ENCODE data around the gene ATXN8OS.

DNA sequence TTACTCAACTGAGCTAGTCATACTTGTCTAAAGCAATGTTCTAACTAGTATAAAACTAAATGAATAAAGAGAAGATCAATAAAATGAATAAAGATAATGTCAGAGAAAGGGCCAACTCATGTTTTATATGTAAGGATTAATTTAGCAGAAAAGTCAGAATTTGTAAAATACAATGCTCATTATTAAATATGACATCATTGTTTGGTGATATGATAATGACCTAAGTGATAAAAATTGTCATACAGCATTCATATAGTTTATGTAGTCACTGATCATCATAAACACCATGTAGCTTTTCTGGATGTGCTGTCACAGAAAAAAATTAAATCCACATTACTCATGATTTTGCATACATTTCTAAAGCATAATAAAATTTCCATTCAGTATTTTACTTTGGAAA lies 3.1 kb upstream of the ATXN8OS start:
- TF ChIP-seq, protein P1, sequence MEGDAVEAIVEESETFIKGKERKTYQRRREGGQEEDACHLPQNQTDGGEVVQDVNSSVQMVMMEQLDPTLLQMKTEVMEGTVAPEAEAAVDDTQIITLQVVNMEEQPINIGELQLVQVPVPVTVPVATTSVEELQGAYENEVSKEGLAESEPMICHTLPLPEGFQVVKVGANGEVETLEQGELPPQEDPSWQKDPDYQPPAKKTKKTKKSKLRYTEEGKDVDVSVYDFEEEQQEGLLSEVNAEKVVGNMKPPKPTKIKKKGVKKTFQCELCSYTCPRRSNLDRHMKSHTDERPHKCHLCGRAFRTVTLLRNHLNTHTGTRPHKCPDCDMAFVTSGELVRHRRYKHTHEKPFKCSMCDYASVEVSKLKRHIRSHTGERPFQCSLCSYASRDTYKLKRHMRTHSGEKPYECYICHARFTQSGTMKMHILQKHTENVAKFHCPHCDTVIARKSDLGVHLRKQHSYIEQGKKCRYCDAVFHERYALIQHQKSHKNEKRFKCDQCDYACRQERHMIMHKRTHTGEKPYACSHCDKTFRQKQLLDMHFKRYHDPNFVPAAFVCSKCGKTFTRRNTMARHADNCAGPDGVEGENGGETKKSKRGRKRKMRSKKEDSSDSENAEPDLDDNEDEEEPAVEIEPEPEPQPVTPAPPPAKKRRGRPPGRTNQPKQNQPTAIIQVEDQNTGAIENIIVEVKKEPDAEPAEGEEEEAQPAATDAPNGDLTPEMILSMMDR (IDR thresholded peaks at IDR 0.05; ENCODE audit: low read length): no peak
- no peak for TF ChIP-seq EZH2 (IDR thresholded peaks at IDR 0.05; ENCODE audit: borderline replicate concordance, low read length)

Data from OCI-LY1 (cell line).